HCT116 (cell line): ENCODE measurements around the gene S100A2.

Source experiments
- CBX3 ChIP-seq: IDR thresholded peaks from 2 replicates; pipeline ENCODE4 v1.6.1; 2012; ENCODE audit warnings: low read depth
- CEBPB ChIP-seq: IDR thresholded peaks from 2 replicates; pipeline ENCODE4 v1.6.1; 2012; ENCODE audit warnings: low read depth
- CTCF ChIP-seq, 3 experiments: fragments of 200-600 bp in 1 of 3; sonication (generic) in 1 of 3; IDR thresholded peaks in 2 of 3; conservative IDR thresholded peaks in 1 of 3; 2 replicates each; pipeline ENCODE4 v1.5.1; 2012 to 2017; ENCODE audit warnings: low read depth in 2 of 3, low read length in 2 of 3, antibody characterized with exemption in 1 of 3, borderline replicate concordance in 1 of 3, control low read depth in 1 of 3, mild to moderate bottlenecking in 1 of 3, mixed read lengths in 1 of 3, mixed run types in 1 of 3, moderate library complexity in 1 of 3; ENCODE audit not compliant: insufficient read depth in 1 of 3
- EZH2 ChIP-seq: fragments of 200-600 bp; sonication (generic); IDR thresholded peaks from 2 replicates; pipeline ENCODE4 v1.6.1; 2017; ENCODE audit warnings: antibody characterized with exemption, mixed run types
- POLR2A ChIP-seq: IDR thresholded peaks from 2 replicates; pipeline ENCODE4 v1.7.0; 2011; ENCODE audit warnings: borderline replicate concordance; ENCODE audit not compliant: insufficient read depth, insufficient read length; ENCODE audit errors: extremely low read depth
- POLR2AphosphoS5 ChIP-seq: IDR thresholded peaks from 2 replicates; pipeline ENCODE4 v1.6.1; 2011; ENCODE audit warnings: mild to moderate bottlenecking, low read depth, low read length, moderate library complexity
- REST ChIP-seq: IDR thresholded peaks from 2 replicates; pipeline ENCODE4 v1.6.1; 2012; ENCODE audit warnings: low read depth
- SP1 ChIP-seq: IDR thresholded peaks from 2 replicates; pipeline ENCODE4 v1.6.1; 2012; ENCODE audit warnings: low read depth
- SRF ChIP-seq: IDR thresholded peaks from 2 replicates; pipeline ENCODE4 v1.6.1; 2012; ENCODE audit warnings: low read depth
- TCF7L2 ChIP-seq: IDR thresholded peaks from 2 replicates; pipeline ENCODE4 v1.7.0; 2011; ENCODE audit warnings: borderline replicate concordance, inconsistent platforms; ENCODE audit not compliant: insufficient read depth, insufficient read length; ENCODE audit errors: extremely low read depth
- YY1 ChIP-seq: IDR thresholded peaks from 2 replicates; pipeline ENCODE4 v1.6.1; 2011; ENCODE audit warnings: low read length, low read depth, moderate library complexity, mild to moderate bottlenecking; ENCODE audit not compliant: insufficient replicate concordance; ENCODE audit errors: extremely low read depth
- ZFX ChIP-seq: fragments of 450-650 bp; IDR thresholded peaks from 2 replicates; pipeline ENCODE4 v1.6.1; 2017
- ZNF274 ChIP-seq: fragments of 200-500 bp; sonication (Bioruptor generic); IDR thresholded peaks from 2 replicates; pipeline ENCODE4 v1.6.1; 2014; ENCODE audit warnings: mild to moderate bottlenecking, low read depth, low read length, inconsistent platforms
- TF ChIP-seq, protein P1 (sequence below): IDR thresholded peaks from 2 replicates; pipeline ENCODE4 v1.6.1; 2012

- TF ChIP-seq POLR2A (no peak), EZH2 (no peak), ZFX (no peak), CTCF (IDR thresholded peaks at IDR 0.05 in 2 of 3, conservative IDR thresholded peaks at IDR 0.05 in 1 of 3; ENCODE audit: borderline replicate concordance in 1 of 3, insufficient read depth in 1 of 3, low read depth in 2 of 3, low read length in 2 of 3) (no peak), ZNF274 (no peak), POLR2AphosphoS5 (peak; percentile 27; the same call in 1 of the 2 replicates), CEBPB (no peak), YY1 (no peak), SRF (no peak), SP1 (no peak), TCF7L2 (no peak), REST (no peak), CBX3 (no peak)
- TF ChIP-seq, protein P1, sequence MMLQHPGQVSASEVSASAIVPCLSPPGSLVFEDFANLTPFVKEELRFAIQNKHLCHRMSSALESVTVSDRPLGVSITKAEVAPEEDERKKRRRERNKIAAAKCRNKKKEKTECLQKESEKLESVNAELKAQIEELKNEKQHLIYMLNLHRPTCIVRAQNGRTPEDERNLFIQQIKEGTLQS = no peak
Observed at GRCh38 chr1:153543736-153544135, 21.9 kb downstream of the S100A2 start.
